ENCODE results near the gene PSMA8.

The PSMA8 gene

GRCh38 chr18:26175481-26175880, 41.8 kb downstream of the PSMA8 start:
- DNase-seq (ENCODE audit: low read depth, low spot score), result no peak
- Histone ChIP-seq H3K9ac (ENCODE audit: insufficient read length, low read depth) (no peak overlapping the region), H3K4me1 (ENCODE audit: insufficient read depth, insufficient read length) (no peaks in the 10 kb centered on the region), H3K9me3 (ENCODE audit: insufficient read depth, low read length) (no peaks in the 10 kb centered on the region), H3K36me3 (ENCODE audit: insufficient read depth, insufficient read length, low read length) (no peaks in the 10 kb centered on the region), H3K4me3 (ENCODE audit: insufficient read length, low read depth) (no peak overlapping the region), H3K27me3 (ENCODE audit: insufficient read depth, insufficient read length) (no peaks in the 10 kb centered on the region)
- TF ChIP-seq YY1 (IDR thresholded peaks at IDR 0.05; ENCODE audit: insufficient read depth, insufficient read length) (no peak), ZNF274 (IDR thresholded peaks at IDR 0.05; ENCODE audit: low read depth, low read length) (no peak), SUZ12 (IDR thresholded peaks at IDR 0.05; ENCODE audit: extremely low read depth, insufficient read depth, insufficient read length) (no peak)

GRCh38 chr18:26176134-26176533, 42.5 kb downstream of the PSMA8 start:
- no peak overlapping the region for H3K4me3 ChIP-seq (ENCODE audit: insufficient read length, low read depth)
- no peak overlapping the region for H3K9ac ChIP-seq (ENCODE audit: insufficient read length, low read depth)
- no peaks in the 10 kb centered on the region for H3K4me1 ChIP-seq (ENCODE audit: insufficient read depth, insufficient read length)
- TF ChIP-seq YY1 (IDR thresholded peaks at IDR 0.05; ENCODE audit: insufficient read depth, insufficient read length) (no peak), SUZ12 (IDR thresholded peaks at IDR 0.05; ENCODE audit: extremely low read depth, insufficient read depth, insufficient read length) (no peak), ZNF274 (IDR thresholded peaks at IDR 0.05; ENCODE audit: low read depth, low read length) (no peak)
- H3K9me3 ChIP-seq (ENCODE audit: insufficient read depth, low read length), result no peaks in the 10 kb centered on the region
- DNase-seq (ENCODE audit: low read depth, low spot score), result no peak
- H3K36me3 ChIP-seq (ENCODE audit: insufficient read depth, insufficient read length, low read length), result no peaks in the 10 kb centered on the region
- no peaks in the 10 kb centered on the region for H3K27me3 ChIP-seq (ENCODE audit: insufficient read depth, insufficient read length)

DNA sequence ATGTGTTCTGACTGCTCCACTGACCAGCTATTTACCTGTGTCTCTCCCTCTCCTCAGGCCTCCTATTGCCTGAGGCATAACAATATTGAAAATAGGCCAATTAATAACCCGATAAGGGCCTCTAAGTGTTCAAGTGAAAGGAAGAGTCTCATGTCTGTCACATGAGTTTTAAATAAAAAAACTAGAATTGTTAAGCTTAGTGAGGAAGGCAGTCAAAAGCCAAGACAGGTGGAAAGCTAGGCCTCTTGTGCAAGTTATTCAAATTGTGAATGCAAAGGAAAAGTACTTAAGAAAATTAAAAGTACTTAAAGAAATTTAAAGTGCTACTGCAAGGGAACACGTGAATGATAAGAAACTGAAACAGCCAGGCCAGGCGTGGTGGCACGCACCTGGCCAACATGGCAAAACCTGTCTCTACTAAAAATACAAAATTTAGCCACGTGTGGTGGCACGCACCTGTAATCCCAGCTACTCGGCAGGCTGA, 47.7 kb downstream of the PSMA8 start:
- DNase-seq (ENCODE audit: low read depth, low spot score), result no peak

DNA sequence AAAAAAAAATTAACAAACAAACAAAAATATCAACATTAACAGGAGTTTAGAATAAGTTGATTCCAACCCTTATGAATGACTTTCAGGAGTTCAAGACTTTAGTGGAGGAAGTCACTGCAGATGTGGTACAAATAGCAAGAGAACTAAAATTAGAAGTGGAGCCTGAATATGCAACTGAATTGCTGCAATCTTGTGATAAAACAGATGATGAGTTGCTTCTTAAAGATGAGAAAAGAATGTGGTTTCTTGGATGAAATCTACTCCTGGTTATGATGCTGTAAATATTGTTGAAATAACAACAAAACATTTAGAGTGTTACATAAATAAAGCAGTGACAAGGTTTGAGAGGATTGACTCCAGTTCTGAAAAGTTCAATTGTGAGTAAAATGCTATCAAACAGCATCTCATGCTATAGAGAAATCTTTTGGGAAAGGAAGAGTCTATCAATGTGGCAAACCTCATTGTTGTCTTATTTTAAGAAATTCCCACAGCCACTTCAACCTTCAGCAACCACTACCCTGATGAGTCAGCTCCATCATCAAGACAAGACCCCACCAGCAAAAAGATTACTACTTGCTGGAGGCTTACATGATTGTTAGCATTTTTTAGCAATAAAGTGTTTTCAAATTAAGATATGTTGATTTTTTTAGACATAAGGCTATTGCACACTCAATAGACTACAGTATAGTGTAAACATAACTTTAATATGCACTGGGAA, 49.9 kb downstream of the PSMA8 start:
- TF ChIP-seq YY1 (IDR thresholded peaks at IDR 0.05; ENCODE audit: insufficient read depth, insufficient read length), result no peak
- TF ChIP-seq SUZ12 (IDR thresholded peaks at IDR 0.05; ENCODE audit: extremely low read depth, insufficient read depth, insufficient read length), result no peak
- TF ChIP-seq ZNF274 (IDR thresholded peaks at IDR 0.05; ENCODE audit: low read depth, low read length), result no peak
- H3K4me1 ChIP-seq (ENCODE audit: insufficient read depth, insufficient read length), result no peaks in the 10 kb centered on the region

More for the DNA sequence above, 47.7 kb downstream of the PSMA8 start:
- H3K9ac ChIP-seq (ENCODE audit: insufficient read length, low read depth), result no peak overlapping the region
- no peaks in the 10 kb centered on the region for H3K9me3 ChIP-seq (ENCODE audit: insufficient read depth, low read length)
- no peaks in the 10 kb centered on the region for H3K36me3 ChIP-seq (ENCODE audit: insufficient read depth, insufficient read length, low read length)
- no peak overlapping the region for H3K4me3 ChIP-seq (ENCODE audit: insufficient read length, low read depth)
- H3K27me3 ChIP-seq (ENCODE audit: insufficient read depth, insufficient read length), result no peaks in the 10 kb centered on the region
- H3K4me1 ChIP-seq (ENCODE audit: insufficient read depth, insufficient read length), result no peaks in the 10 kb centered on the region
- TF ChIP-seq ZNF274 (IDR thresholded peaks at IDR 0.05; ENCODE audit: low read depth, low read length) (no peak), YY1 (IDR thresholded peaks at IDR 0.05; ENCODE audit: insufficient read depth, insufficient read length) (no peak), SUZ12 (IDR thresholded peaks at IDR 0.05; ENCODE audit: extremely low read depth, insufficient read depth, insufficient read length) (no peak)

DNA sequence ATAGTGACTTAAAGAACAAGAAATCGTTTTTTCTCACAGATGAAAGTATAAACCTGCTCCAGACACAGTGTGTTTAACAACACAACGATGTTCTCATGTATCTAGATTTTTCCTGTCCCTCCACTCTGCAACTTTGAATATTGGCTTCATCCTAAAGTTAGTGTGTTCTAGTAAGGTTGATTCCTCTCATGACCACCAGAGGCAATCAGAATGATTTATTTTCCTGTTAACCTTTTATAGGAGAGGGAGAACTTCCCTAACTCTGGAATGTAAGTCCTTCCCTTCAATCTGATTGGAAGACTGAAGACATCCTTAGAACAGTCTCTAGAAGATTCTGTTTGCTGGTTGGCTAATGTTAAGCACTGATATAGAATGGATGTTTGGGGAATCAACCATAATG, 51.6 kb downstream of the PSMA8 start:
- Histone ChIP-seq H3K4me1 (ENCODE audit: insufficient read depth, insufficient read length) (no peaks in the 10 kb centered on the region), H3K9me3 (ENCODE audit: insufficient read depth, low read length) (no peaks in the 10 kb centered on the region), H3K9ac (ENCODE audit: insufficient read length, low read depth) (no peak overlapping the region), H3K36me3 (ENCODE audit: insufficient read depth, insufficient read length, low read length) (no peaks in the 10 kb centered on the region), H3K27me3 (ENCODE audit: insufficient read depth, insufficient read length) (no peaks in the 10 kb centered on the region), H3K4me3 (ENCODE audit: insufficient read length, low read depth) (no peak overlapping the region)
- no peak for TF ChIP-seq ZNF274 (IDR thresholded peaks at IDR 0.05; ENCODE audit: low read depth, low read length)
- TF ChIP-seq SUZ12 (IDR thresholded peaks at IDR 0.05; ENCODE audit: extremely low read depth, insufficient read depth, insufficient read length), result no peak
- TF ChIP-seq YY1 (IDR thresholded peaks at IDR 0.05; ENCODE audit: insufficient read depth, insufficient read length), result no peak
- no peak for DNase-seq (ENCODE audit: low read depth, low spot score)

More for the DNA sequence above, 49.9 kb downstream of the PSMA8 start:
- H3K9me3 ChIP-seq (ENCODE audit: insufficient read depth, low read length), result no peaks in the 10 kb centered on the region
- DNase-seq (ENCODE audit: low read depth, low spot score), result no peak
- H3K36me3 ChIP-seq (ENCODE audit: insufficient read depth, insufficient read length, low read length), result no peaks in the 10 kb centered on the region
- no peak overlapping the region for H3K9ac ChIP-seq (ENCODE audit: insufficient read length, low read depth)
- H3K4me3 ChIP-seq (ENCODE audit: insufficient read length, low read depth), result no peak overlapping the region
- H3K27me3 ChIP-seq (ENCODE audit: insufficient read depth, insufficient read length), result no peaks in the 10 kb centered on the region

DNA sequence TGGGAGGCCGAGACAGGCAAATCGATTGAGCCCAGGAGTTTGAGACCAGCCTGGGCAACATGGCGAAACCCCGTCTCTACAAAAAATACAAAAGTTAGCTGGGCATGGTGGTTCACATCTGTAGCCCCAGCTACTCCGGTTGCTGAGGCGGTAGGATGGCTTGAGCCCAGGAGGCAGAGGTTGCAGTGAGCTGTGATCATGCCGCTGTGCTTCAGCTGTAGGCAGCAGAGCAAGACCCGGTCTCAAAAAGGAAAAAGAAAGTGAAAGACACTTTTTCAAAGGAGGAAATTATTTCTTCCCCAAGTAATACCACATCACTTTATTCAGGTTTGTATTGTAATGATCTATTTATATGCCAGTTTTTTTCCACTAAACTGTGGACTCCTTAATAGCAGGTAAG, 56.8 kb downstream of the PSMA8 start:
- Histone ChIP-seq H3K9me3 (ENCODE audit: insufficient read depth, low read length) (no peaks in the 10 kb centered on the region), H3K9ac (ENCODE audit: insufficient read length, low read depth) (no peak overlapping the region), H3K4me1 (ENCODE audit: insufficient read depth, insufficient read length) (no peaks in the 10 kb centered on the region), H3K4me3 (ENCODE audit: insufficient read length, low read depth) (no peak overlapping the region), H3K27me3 (ENCODE audit: insufficient read depth, insufficient read length) (no peaks in the 10 kb centered on the region), H3K36me3 (ENCODE audit: insufficient read depth, insufficient read length, low read length) (no peaks in the 10 kb centered on the region)
- no peak for DNase-seq (ENCODE audit: low read depth, low spot score)
- TF ChIP-seq ZNF274 (IDR thresholded peaks at IDR 0.05; ENCODE audit: low read depth, low read length), result no peak
- TF ChIP-seq SUZ12 (IDR thresholded peaks at IDR 0.05; ENCODE audit: extremely low read depth, insufficient read depth, insufficient read length), result no peak
- no peak for TF ChIP-seq YY1 (IDR thresholded peaks at IDR 0.05; ENCODE audit: insufficient read depth, insufficient read length)

GRCh38 chr18:26192233-26192632, 58.6 kb downstream of the PSMA8 start:
- DNase-seq (ENCODE audit: low read depth, low spot score), result no peak
- Histone ChIP-seq H3K36me3 (ENCODE audit: insufficient read depth, insufficient read length, low read length) (no peaks in the 10 kb centered on the region), H3K27me3 (ENCODE audit: insufficient read depth, insufficient read length) (no peaks in the 10 kb centered on the region), H3K4me3 (ENCODE audit: insufficient read length, low read depth) (no peak overlapping the region), H3K4me1 (ENCODE audit: insufficient read depth, insufficient read length) (no peaks in the 10 kb centered on the region), H3K9ac (ENCODE audit: insufficient read length, low read depth) (no peak overlapping the region), H3K9me3 (ENCODE audit: insufficient read depth, low read length) (no peaks in the 10 kb centered on the region)
- TF ChIP-seq YY1 (IDR thresholded peaks at IDR 0.05; ENCODE audit: insufficient read depth, insufficient read length) (no peak), SUZ12 (IDR thresholded peaks at IDR 0.05; ENCODE audit: extremely low read depth, insufficient read depth, insufficient read length) (no peak), ZNF274 (IDR thresholded peaks at IDR 0.05; ENCODE audit: low read depth, low read length) (no peak)
